NT2/D1 (cell line): Measurements from ENCODE around the gene BIRC6.

Source experiments
- DNase-seq: peaks from one replicate; pipeline ENCODE4 v3.0.0-alpha.2; 2011; ENCODE audit warnings: low read depth, low spot score
- H3K27me3 ChIP-seq: 2 replicates; pipeline ENCODE4 v1.6.0; 2011; ENCODE audit warnings: mild to moderate bottlenecking; ENCODE audit not compliant: insufficient read length, insufficient read depth
- H3K36me3 ChIP-seq: 2 replicates; pipeline ENCODE4 v1.6.1; 2011; ENCODE audit warnings: mild to moderate bottlenecking, low read length, mixed read lengths; ENCODE audit not compliant: insufficient read depth, insufficient read length
- H3K4me1 ChIP-seq: 2 replicates; pipeline ENCODE4 v1.5.1; 2011; ENCODE audit not compliant: insufficient read depth, insufficient read length
- H3K4me3 ChIP-seq: 2 replicates; pipeline ENCODE4 v1.5.1; 2011; ENCODE audit warnings: low read depth; ENCODE audit not compliant: insufficient read length
- H3K9ac ChIP-seq: 2 replicates; pipeline ENCODE4 v1.6.0; 2011; ENCODE audit warnings: low read depth; ENCODE audit not compliant: insufficient read length
- H3K9me3 ChIP-seq: 2 replicates; pipeline ENCODE4 v1.5.1; 2011; ENCODE audit warnings: mild to moderate bottlenecking, low read length; ENCODE audit not compliant: insufficient read depth
- SUZ12 ChIP-seq: IDR thresholded peaks from 2 replicates; pipeline ENCODE4 v1.6.1; 2011; ENCODE audit not compliant: insufficient read length, insufficient read depth; ENCODE audit errors: extremely low read depth
- YY1 ChIP-seq: IDR thresholded peaks from 2 replicates; pipeline ENCODE4 v1.6.1; 2011; ENCODE audit not compliant: insufficient read length, insufficient read depth
- ZNF274 ChIP-seq: IDR thresholded peaks from 2 replicates; pipeline ENCODE4 v1.6.1; 2011; ENCODE audit warnings: mild to moderate bottlenecking, low read depth, low read length

BIRC6 gene

DNA sequence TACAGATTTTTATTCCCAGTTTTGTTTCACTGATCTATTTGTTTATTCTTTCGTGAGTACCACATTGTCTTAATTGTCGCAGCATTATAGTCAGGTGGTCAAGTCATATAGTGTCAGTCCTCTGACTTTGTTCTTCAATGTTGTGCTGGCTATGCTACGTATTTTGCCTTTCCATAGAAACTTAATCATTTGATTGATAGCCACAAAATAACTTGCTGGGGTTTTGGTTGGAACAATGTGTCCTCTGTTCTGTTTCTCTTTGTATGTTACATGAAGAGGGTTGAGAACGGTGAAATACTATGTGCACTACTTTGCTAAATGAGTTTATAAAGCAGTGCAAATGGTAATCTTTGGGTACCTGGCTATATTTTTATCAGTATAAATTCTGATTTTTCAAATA lies 206.1 kb downstream of the BIRC6 start:
- H3K36me3 ChIP-seq: peaks cover 6% of the 10 kb centered on the region
- no peak for DNase-seq

DNA sequence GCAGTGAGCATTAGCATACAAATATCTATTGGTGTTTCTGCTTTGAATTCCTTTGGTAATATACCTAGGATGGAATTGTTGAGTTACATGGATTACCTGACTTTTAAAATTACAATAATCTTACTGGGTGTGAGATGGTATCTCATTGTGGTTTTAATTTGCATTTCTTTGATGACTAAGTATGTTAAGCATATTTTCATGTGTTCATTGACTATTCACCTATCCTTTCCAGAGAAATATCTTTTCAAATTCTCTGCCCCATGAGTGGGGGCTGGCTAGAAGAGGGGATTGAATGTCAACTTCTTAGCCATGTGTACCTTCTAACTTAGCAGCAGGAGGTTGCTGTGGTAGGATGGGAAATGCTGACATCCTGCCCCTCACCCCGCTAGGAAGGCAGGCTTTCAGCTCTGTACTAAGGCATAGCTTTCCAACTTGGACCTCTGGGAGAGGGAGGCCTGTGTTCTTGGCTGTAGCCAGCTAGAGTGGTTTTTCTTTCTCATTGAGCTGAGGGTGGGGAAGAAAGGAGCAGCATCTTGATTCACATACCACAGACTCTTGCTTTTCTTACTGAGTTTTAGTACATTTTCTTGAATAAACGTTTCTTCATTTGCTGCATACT lies 207.7 kb downstream of the BIRC6 start:
- Histone ChIP-seq H3K4me1 (no peaks in the 10 kb centered on the region), H3K27me3 (no peaks in the 10 kb centered on the region), H3K36me3 (peaks cover 8% of the 10 kb centered on the region), H3K4me3 (no peak overlapping the region), H3K9ac (no peak overlapping the region), H3K9me3 (peaks cover 12% of the 10 kb centered on the region)
- TF ChIP-seq YY1: no peak
- TF ChIP-seq ZNF274: no peak
- TF ChIP-seq SUZ12: no peak
- DNase-seq: peak; percentile 36

More for the DNA sequence above, 206.1 kb downstream of the BIRC6 start:
- H3K9ac ChIP-seq: no peak overlapping the region
- H3K4me3 ChIP-seq: no peak overlapping the region
- no peaks in the 10 kb centered on the region for H3K27me3 ChIP-seq
- no peak for TF ChIP-seq SUZ12
- no peak for TF ChIP-seq ZNF274
- no peak for TF ChIP-seq YY1
- H3K9me3 ChIP-seq: peaks cover 12% of the 10 kb centered on the region
- no peaks in the 10 kb centered on the region for H3K4me1 ChIP-seq

DNA sequence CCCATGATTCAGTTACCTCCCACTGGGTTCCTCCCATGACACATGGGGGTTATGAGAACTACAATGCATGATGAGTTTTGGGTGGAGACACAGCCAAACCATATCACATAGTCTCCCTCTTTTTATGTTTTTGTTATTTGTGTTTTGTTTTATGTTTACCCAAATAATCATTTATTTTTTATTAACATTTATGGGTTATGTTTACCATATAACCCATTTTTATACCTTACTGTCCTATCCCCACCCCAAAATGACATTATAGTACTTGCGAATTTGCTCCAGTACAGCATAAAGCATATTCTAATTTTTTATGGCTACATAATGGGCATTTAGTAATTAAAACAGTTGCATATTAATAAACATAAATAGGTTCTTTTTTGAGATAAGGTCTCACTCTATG lies 209.1 kb downstream of the BIRC6 start:
- H3K36me3 ChIP-seq: peaks cover 5% of the 10 kb centered on the region

DNA sequence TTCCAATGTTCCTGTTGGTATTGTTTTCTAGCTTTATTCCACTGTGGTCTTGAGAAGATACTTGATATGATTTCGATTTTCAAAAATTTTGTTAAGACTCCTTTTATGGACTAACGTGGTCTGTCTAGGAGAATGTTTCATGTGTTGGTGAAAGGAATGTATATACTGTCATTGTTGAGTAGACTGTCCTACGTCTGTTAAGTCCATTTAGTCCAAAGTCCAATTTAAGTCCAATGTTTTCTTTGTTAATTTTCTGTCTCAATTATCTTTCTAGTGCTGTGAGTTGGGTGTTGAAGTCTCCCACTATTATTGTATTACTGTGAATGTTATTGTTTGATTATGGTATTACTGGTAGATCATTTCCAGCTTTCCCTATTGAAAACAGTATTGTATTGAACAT lies 215.2 kb downstream of the BIRC6 start:
- Histone ChIP-seq H3K27me3 (no peaks in the 10 kb centered on the region), H3K9me3 (no peaks in the 10 kb centered on the region), H3K4me1 (no peaks in the 10 kb centered on the region), H3K36me3 (peaks cover 11% of the 10 kb centered on the region), H3K9ac (no peak overlapping the region), H3K4me3 (no peak overlapping the region)
- no peak for TF ChIP-seq SUZ12
- no peak for DNase-seq

More for the DNA sequence above, 209.1 kb downstream of the BIRC6 start:
- H3K9me3 ChIP-seq: peaks cover 12% of the 10 kb centered on the region
- H3K4me1 ChIP-seq: no peaks in the 10 kb centered on the region
- H3K27me3 ChIP-seq: no peaks in the 10 kb centered on the region
- no peak overlapping the region for H3K9ac ChIP-seq
- no peak overlapping the region for H3K4me3 ChIP-seq
- no peak for DNase-seq
- TF ChIP-seq SUZ12 (no peak), ZNF274 (no peak), YY1 (no peak)

DNA sequence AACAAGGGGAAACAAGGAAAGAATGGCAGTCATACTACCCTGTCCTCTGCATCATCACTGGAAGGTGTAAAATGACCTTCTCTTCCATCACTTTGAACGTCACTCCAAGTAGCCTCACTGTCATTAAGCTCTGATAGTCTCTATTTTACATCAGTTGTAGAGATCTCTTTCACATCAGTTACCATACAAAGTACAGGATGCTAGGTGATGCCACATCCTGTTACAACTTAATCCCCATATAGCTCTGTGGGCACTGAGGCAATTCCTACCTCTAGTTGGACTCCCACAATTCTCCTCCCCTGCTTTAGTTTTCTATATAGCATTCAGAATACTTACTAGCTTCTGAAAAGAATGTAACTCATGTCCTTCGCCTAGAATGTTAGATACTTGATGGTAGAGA lies 215.9 kb downstream of the BIRC6 start:
- Histone ChIP-seq H3K27me3 (no peaks in the 10 kb centered on the region), H3K9ac (no peak overlapping the region), H3K4me3 (no peak overlapping the region), H3K4me1 (no peaks in the 10 kb centered on the region), H3K36me3 (peaks cover 11% of the 10 kb centered on the region), H3K9me3 (no peaks in the 10 kb centered on the region)
- no peak for DNase-seq
- TF ChIP-seq YY1 (no peak), ZNF274 (no peak), SUZ12 (no peak)

DNA sequence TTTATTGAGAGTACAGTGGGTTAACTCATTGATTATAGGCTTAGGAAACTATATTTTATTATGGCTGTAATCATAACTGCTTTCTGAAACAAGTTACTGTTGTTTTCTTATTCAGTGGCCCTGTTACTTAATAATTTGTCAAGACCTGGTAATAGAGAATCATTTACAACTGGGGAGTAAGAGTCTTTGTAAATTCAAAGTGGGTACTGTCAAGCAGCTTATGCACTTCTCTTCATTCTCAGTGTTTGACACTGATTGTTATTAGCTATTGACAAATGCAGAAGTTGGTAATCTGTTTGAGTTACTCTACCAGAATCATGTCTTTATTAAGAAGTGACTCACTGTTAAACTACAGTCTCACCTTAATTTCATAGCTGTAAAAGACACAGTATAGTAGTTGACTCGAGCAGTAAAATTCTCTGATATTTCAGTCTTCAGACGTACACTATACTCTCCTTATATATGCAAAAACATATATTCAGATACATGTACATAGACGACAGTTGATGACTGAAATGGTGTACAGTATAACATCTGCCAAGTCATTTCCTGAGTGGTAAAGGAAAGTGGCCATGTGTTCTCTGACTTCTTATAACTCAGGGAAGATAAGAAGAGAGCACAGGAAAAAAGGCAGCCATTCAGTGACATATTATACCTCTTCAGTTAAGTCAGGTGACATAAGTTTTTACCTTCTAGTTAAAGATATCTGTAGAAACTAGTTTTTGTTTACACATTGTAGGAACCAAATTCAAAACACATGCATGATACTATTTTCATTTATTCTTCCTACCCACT lies 235.0 kb downstream of the BIRC6 start:
- H3K4me3 ChIP-seq: no peak overlapping the region

DNA sequence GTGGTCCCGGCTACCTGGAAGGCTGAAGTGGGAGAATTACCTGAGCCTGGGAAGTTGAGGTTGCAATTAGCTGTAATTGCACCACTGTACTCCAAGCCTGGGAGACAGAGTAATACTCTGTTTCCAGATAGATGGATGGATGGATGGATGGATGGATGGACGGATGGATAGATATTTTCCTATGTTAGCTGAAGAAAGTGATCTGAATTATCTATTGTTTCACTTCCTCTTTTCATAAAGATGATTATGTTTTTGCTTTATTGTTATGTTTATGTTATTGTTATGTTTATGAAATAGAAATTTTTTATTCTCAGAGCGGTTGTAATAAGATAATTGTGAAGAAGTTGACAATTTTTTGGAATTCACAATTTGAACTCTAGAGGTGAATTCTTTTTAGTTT lies 237.8 kb downstream of the BIRC6 start:
- no peaks in the 10 kb centered on the region for H3K4me1 ChIP-seq
- no peak overlapping the region for H3K9ac ChIP-seq
- H3K9me3 ChIP-seq: no peaks in the 10 kb centered on the region
- H3K36me3 ChIP-seq: peaks cover 8% of the 10 kb centered on the region
- TF ChIP-seq SUZ12 (no peak), ZNF274 (no peak), YY1 (no peak)
- no peak overlapping the region for H3K4me3 ChIP-seq
- H3K27me3 ChIP-seq: no peaks in the 10 kb centered on the region
- DNase-seq: no peak

More for the DNA sequence above, 235.0 kb downstream of the BIRC6 start:
- H3K36me3 ChIP-seq: peaks cover 3% of the 10 kb centered on the region
- no peak overlapping the region for H3K9ac ChIP-seq
- no peak for DNase-seq
- no peaks in the 10 kb centered on the region for H3K9me3 ChIP-seq
- no peaks in the 10 kb centered on the region for H3K27me3 ChIP-seq
- H3K4me1 ChIP-seq: no peaks in the 10 kb centered on the region
- no peak for TF ChIP-seq ZNF274
- no peak for TF ChIP-seq YY1
- no peak for TF ChIP-seq SUZ12
